PFSK-1 (cell line): ENCODE results near the gene ELMOD3.

Experiments
- FOXP2 ChIP-seq: optimal IDR thresholded peaks from 2 replicates; pipeline ENCODE3; 2011; ENCODE audit warnings: borderline replicate concordance, control low read depth, inconsistent platforms; ENCODE audit not compliant: insufficient read depth; ENCODE audit errors: extremely low read length, extremely low read depth
- POLR2AphosphoS5 ChIP-seq: IDR thresholded peaks from 2 replicates; pipeline ENCODE4 v1.6.1; 2012; ENCODE audit warnings: low read depth, mild to moderate bottlenecking, control low read depth, low read length, moderate library complexity
- REST ChIP-seq, 2 experiments: IDR thresholded peaks; 2 replicates each; pipeline versions ENCODE4 v1.6.1 to v1.8.0; 2011 to 2012; ENCODE audit warnings: low read depth in 2 of 2, low read length in 2 of 2, control low read depth in 1 of 2, inconsistent platforms in 1 of 2, mild to moderate bottlenecking in 1 of 2, moderate library complexity in 1 of 2; ENCODE audit not compliant: insufficient read depth in 1 of 2
- SIN3A ChIP-seq: IDR thresholded peaks from 2 replicates; pipeline ENCODE4 v1.6.1; 2012; ENCODE audit warnings: mild to moderate bottlenecking, low read length, moderate library complexity, borderline replicate concordance; ENCODE audit not compliant: insufficient read depth

- TF ChIP-seq POLR2AphosphoS5: no peak
- no peak for TF ChIP-seq SIN3A
- TF ChIP-seq FOXP2: no peak
- no peak for TF ChIP-seq REST (IDR thresholded peaks at IDR 0.05; ENCODE audit: insufficient read depth in 1 of 2, low read depth in 2 of 2, low read length in 2 of 2)
These were observed 69.0 kb downstream of the ELMOD3 start for GRCh38 chr2:85423525-85423924.
